NCI-H2081 treated with DMSO at 0.1 percent for 48 hours (cell line): ENCODE measurements around the gene MROH7.

Source experiments
- DNase-seq: peaks from one replicate; lab custom pipeline; 2025; lab: John Stamatoyannopoulos, UW

MROH7 gene

DNA sequence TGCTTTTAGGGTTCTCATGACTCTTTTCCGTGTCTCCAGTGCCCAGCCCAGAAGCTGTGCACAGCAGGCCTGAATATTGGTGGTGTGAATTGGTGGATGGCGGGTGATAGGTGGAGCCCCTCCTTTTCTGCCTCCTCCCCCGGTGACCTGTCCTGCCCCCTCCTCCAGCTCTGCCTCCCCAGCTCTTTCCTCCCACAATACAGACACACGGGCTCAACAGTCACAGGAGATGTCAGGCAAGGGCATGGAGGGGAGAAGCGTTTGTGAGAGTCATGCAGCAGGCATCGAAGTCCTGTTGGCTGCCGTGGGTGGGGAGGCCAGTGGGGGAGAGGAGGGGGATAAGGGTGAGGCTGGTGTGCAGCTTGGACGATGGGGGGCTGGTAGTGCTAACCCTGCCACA, 56.8 kb downstream of the MROH7 start:
- no peak for DNase-seq

GRCh38 chr1:54699936-54700525, 58.4 kb downstream of the MROH7 start:
- DNase-seq, result no peak

DNA sequence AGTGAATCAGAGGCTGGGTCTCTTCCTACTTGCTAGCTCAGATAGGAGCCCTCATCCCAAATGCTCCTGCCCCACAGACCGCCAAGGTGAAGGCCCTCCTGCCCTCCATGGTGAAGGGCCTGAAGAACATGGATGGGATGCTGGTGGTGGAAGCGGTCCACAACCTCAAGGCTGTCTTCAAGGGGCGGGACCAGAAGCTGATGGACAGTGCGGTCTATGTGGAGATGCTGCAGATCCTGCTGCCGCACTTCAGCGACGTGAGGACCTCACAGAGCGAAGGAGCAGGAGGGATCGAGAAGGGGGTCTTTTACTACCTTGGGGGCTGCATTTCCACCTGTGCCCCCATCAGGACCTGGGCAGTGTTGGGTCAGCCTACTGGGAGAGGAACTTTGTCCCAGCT, 59.5 kb downstream of the MROH7 start:
- DNase-seq, result no peak

DNA sequence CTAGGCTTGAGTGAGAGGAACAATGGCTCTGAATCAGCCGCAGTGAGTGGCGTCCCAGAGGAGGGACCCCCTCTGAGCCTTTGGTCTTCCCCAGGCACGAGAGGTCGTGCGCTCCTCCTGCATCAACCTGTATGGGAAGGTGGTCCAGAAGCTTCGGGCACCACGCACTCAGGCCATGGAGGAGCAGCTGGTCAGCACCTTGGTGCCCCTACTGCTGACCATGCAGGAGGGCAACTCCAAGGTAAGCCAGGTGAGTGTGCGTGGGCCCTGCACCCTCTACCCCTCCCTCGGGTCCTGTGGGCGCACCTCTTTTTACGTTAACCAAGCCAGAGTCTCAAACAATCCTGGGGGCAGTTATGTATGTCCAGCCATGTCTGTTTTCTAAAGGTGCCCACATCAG, 60.4 kb downstream of the MROH7 start:
- DNase-seq, result no peak

GRCh38 chr1:54703471-54703870, 61.9 kb downstream of the MROH7 start:
- no peak for DNase-seq

DNA sequence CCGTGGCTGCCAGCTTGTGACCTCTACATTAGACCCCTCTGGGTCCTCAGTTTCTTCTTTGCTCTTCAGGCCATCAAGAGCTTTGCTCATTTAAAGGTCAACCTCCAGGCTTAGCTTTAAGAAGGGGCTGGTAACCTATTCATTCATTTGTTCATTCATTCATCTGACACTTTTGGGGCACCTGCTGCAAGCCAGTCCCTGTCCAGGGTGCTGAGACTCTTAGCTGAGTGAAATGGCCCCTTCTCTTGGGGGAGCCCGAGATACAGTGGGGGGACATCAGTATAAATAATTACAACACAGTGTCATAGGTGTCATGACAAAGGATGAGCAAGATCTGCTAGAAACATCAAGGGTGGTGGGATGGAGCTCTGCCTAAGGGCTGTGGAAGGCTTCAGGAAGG, 63.6 kb downstream of the MROH7 start:
- DNase-seq, result no peak

DNA sequence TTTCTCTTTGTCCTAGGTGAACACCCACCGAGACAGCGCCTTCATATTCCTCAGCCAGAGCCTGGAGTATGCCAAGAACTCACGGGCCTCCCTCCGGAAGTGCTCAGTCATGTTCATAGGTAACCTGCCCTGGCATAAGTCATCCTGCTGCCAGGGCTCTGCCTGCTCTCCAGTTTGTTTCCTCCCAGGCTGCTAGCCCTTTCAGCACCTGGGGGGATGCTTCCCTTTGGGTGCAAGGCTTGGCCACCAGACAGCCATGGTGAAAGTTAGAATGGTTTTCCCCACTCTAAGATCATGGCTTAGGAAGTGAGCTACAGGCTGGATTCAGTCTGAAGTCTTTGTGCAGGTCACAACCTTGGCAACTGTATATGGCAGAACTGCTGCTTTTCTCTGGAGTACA, 64.8 kb downstream of the MROH7 start:
- no peak for DNase-seq

GRCh38 chr1:54708385-54708784, 66.8 kb downstream of the MROH7 start:
- no peak for DNase-seq

DNA sequence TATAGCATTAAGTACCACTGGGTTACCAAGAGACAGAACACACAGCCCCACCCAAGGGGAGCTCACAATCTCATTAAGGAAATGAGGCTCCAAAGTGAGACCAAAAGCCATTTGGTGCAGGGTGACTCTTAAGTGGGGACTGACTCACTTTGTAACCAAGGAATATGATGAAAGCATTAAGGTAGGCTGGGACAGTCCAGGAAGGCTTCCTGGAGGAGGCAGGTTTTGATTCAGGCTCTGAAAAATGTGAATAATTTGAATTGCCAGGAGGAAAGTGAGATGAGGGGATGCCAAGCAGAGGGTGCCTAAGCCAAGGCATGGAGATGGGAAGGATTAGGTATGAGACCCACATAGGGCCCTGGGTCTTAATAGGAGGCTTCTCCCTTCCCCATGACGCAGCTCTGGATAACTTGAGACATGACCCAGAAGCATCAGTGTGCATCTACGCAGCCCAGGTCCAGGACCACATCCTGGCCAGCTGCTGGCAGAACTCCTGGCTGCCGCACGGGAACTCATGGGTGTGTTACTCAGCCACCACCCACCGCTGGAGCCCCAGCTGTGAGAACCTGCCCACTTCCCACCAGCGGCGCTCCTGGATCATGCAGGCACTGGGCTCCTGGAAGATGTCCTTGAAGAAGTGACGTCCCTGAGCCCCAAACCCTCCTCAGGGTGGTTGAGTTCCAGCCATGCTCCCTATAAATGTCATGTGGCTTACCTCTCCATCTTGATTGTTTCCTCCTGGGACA, 68.1 kb downstream of the MROH7 start:
- no peak for DNase-seq

DNA sequence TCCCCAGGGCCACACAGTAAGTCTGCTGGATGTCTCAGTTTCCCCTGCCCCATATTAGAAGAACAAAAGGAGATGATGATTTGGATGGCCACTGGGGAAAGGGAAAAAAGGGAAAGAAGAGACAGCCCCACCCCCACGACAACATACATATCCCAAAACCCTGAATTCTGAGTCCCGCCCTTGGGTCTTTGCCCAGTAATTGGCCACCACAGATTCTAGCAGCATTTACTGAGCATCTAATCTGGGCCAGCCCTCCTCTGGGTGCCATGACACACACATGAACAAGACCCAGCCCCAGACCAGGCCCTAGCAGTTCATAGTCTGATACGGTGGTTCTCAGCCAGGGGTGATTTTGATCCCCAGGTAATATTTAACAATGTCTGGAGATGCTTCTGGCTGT, 68.8 kb downstream of the MROH7 start:
- no peak for DNase-seq

- DNase-seq, result no peak
Observed at GRCh38 chr1:54710841-54711240, 69.3 kb downstream of the MROH7 start.

DNA sequence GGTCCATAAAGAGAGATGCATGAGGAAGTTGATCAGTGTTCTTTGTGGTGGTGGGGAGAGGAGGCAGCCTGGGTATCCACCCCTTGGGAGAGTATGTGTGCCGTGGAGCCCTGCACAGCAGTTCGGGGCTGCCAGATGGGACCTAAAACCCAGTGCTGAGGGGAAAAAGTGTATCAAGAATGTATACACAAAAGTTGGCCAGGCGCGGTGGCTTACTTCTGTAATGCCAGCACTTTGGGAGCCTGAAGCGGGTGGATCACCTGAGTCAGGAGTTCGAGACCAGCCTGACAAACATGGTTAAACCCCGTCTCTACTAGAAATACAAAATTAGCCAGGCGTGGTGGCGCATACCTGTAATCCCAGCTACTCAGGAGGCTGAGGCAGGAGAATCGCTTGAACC, 70.0 kb downstream of the MROH7 start:
- no peak for DNase-seq

DNA sequence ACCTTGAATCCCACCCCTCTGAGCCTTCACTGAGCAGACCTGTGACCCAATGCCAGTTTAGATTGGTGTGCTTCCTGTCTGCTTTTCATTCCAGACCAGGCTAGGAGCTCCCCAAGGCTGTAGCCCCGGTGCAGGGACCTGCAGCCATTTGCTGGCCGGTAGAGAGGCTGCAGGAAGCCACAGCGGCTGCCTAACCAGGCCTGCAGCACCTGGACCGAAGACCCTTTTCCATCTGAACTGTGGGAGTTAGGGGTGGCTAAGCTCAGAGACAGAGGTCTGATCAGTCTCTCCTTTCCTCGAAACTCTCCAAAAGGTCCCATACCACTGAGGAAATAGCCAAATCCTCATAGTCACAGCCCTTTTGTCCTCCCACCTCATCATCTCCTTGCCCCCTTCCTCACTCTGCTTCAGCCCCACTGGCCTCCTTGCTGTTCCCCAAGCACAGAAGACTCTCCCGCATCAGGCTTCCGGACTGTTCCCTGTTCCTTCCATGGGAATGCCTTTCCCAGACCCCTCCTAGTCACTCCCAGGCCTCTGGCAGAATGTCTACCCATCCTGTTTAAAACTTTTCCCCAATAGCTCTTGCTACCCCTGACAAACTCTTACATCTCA, 73.4 kb downstream of the MROH7 start:
- DNase-seq, result no peak

GRCh38 chr1:54715493-54716298, 74.1 kb downstream of the MROH7 start, which contains the start of gene TTC4:
TSS of gene TTC4 (plus strand) at chr1:54715861. CDS start at chr1:54715909, 48 bp downstream.
- DNase-seq, result peak; percentile 16

- DNase-seq, result no peak
Observed at GRCh38 chr1:54716299-54717047, 74.9 kb downstream of the MROH7 start.

- no peak for DNase-seq
Observed at GRCh38 chr1:54721719-54722118, 80.1 kb downstream of the MROH7 start.

DNA sequence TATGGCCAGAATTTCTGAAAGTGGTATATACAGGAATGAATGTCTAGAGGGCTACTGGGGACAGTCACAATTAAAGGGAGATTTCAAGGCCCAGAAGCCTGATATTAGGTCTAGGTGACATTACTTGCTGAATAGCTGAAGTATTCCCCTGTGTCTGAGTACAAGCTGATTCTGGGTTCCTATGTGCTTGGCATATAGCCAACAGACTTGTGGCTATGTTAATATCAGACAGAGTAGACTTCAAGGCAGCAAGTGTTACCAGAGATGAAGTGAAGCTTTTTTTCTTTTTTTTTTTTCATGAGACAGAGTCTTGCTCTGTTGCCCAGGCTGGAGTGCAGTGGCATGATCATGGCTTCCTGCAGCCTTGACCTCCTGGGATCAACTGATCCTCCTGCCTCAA, 82.4 kb downstream of the MROH7 start:
- no peak for DNase-seq

DNA sequence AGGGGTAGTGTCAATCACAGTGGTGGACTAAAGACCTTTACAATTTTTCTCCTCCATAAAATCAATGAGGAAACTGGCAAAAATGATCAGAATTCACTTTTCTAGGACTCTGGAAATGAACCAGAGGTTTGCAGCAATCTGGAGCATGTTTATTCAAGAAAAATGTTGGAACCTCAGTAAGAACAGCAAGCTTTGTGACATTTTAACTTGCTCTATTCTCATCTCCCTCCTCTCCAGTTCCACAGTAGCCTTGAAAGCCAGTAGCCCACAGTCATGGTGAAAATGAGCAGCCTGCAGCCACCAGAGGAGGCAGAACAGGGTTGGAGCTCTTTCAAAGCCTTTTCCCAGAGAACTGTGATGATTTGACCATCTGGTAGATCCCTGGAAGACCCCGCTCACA, 83.2 kb downstream of the MROH7 start:
- no peak for DNase-seq

DNA sequence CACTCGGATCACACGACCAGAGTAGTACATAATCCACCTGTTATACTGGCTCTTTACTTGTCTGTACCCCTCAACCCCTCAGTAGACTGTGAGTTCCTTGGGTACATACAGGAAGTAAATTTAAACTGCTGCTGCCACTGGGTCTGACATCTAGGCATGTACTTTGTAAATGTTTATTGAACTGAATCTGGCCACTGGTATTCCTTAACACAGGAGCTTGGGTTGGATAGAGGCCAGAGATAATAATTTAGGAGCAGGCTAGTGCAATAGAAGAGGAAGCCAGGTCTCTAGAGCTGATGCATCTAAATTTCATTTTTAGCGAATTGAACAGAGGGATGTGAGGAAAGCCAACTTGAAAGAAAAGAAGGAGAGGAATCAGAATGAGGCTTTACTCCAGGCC, 86.4 kb downstream of the MROH7 start:
- no peak for DNase-seq

- DNase-seq, result no peak
Observed at GRCh38 chr1:54736685-54737084, 95.1 kb downstream of the MROH7 start.

DNA sequence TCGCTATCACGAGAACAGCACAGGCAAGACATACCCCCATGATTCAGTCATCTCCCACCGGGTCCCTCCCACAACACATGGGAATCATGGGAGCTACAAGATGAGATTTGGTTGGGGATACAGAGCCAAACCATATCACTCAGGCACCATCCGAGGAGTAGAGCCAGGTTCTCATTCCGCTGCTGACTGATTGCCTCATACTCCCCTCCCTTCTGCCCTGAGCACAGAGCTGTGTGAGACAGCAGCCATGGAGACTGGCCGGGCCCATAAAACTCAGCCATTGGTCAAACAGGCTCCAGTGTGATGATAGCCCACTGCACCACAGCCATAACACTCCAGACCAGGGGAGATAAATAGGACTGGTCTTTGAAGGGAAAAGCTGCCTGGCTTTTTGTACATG, 96.7 kb downstream of the MROH7 start:
- DNase-seq, result no peak

DNA sequence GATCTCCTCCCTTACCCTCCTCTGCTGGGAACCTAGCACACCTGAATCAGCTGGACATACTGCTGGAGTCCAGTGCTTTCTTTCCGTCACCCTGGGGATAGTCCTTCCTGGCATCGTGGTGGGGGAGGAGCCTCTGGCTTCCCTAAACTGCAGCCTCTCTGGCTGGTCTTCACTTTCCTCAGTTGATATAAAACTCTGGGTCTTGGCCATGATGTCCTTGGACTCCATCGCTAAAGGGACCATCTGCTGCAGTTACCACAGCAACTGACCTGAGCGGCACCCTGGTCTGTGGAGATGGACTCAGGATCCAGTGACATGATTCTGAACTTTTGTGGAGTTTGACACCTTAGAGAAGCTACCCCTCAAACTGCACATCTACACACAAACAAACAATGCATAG, 99.9 kb downstream of the MROH7 start:
- DNase-seq, result no peak
